8988T (cell line): ENCODE measurements around the gene PLPP7.
"Not testable (repeated sequence)": the region's sequence is repeated elsewhere in the genome, so short reads cannot be mapped to it uniquely, and the experiment has no call there.

Experiments
- DNase-seq: peaks from one replicate; pipeline ENCODE4 v3.0.0; 2011

The PLPP7 gene

GRCh38 chr9:131337131-131337848, 47.8 kb downstream of the PLPP7 start:
- DNase-seq = no peak

- not testable (repeated sequence) for DNase-seq
Observed at GRCh38 chr9:131339212-131339611, 49.7 kb downstream of the PLPP7 start.

GRCh38 chr9:131344931-131345535, 55.5 kb downstream of the PLPP7 start:
- not testable (repeated sequence) for DNase-seq

- DNase-seq = no peak
Observed at GRCh38 chr9:131346559-131346958, 57.0 kb downstream of the PLPP7 start.

- no peak for DNase-seq
Observed at GRCh38 chr9:131347376-131348020, 58.0 kb downstream of the PLPP7 start.

GRCh38 chr9:131348631-131349521, 59.4 kb downstream of the PLPP7 start:
- DNase-seq = no peak

GRCh38 chr9:131349522-131349880, 60.0 kb downstream of the PLPP7 start:
- no peak for DNase-seq

- peak; percentile 77 for DNase-seq
Observed at GRCh38 chr9:131349881-131350563, 60.5 kb downstream of the PLPP7 start.

GRCh38 chr9:131356479-131356878, 67.0 kb downstream of the PLPP7 start:
- DNase-seq = not testable (repeated sequence)

GRCh38 chr9:131358556-131358955, 69.0 kb downstream of the PLPP7 start:
- no peak for DNase-seq
